Activated T-cell treated with anti-CD3 and anti-CD28 coated beads for 4 hours (primary cell): ENCODE measurements around the gene VWA2.

Source experiments
- DNase-seq: peaks from one replicate; pipeline ENCODE4 v3.0.0-alpha.2; 2020

Gene VWA2

GRCh38 chr10:114278140-114278883 is 39.3 kb downstream of the VWA2 start:
- DNase-seq = no peak

GRCh38 chr10:114278884-114279191 is 39.8 kb downstream of the VWA2 start:
- no peak for DNase-seq

GRCh38 chr10:114279289-114279688 is 40.2 kb downstream of the VWA2 start:
- no peak for DNase-seq

- no peak for DNase-seq
Observed at GRCh38 chr10:114279901-114280644, 41.0 kb downstream of the VWA2 start.

GRCh38 chr10:114281006-114281405 is 42.0 kb downstream of the VWA2 start:
- DNase-seq = no peak

- DNase-seq = no peak
Observed at GRCh38 chr10:114281461-114281860, 42.4 kb downstream of the VWA2 start.

- DNase-seq = no peak
Observed at GRCh38 chr10:114282526-114282925, 43.5 kb downstream of the VWA2 start.

GRCh38 chr10:114283091-114283490 is 44.0 kb downstream of the VWA2 start:
- DNase-seq = no peak

- no peak for DNase-seq
Observed at GRCh38 chr10:114283535-114284234, 44.6 kb downstream of the VWA2 start.

- no peak for DNase-seq
Observed at GRCh38 chr10:114284346-114285071, 45.5 kb downstream of the VWA2 start.

- DNase-seq = no peak
Observed at GRCh38 chr10:114285961-114286441, 46.9 kb downstream of the VWA2 start.

GRCh38 chr10:114286921-114287320 is 47.9 kb downstream of the VWA2 start:
- DNase-seq = no peak

GRCh38 chr10:114288424-114289095 is 49.5 kb downstream of the VWA2 start:
- DNase-seq = no peak

GRCh38 chr10:114289096-114289436 is 50.0 kb downstream of the VWA2 start:
- DNase-seq = no peak

- no peak for DNase-seq
Observed at GRCh38 chr10:114290038-114290437, 51.0 kb downstream of the VWA2 start.

GRCh38 chr10:114291076-114291475 is 52.0 kb downstream of the VWA2 start:
- DNase-seq = no peak

- no peak for DNase-seq
Observed at GRCh38 chr10:114291516-114291915, 52.5 kb downstream of the VWA2 start.

- no peak for DNase-seq
Observed at GRCh38 chr10:114293075-114293474, 54.0 kb downstream of the VWA2 start.

- no peak for DNase-seq
Observed at GRCh38 chr10:114294549-114294948, 55.5 kb downstream of the VWA2 start.

- no peak for DNase-seq
Observed at GRCh38 chr10:114295393-114295792, 56.3 kb downstream of the VWA2 start.

GRCh38 chr10:114297136-114297705 is 58.2 kb downstream of the VWA2 start:
- DNase-seq = no peak

GRCh38 chr10:114300036-114300645 is 61.1 kb downstream of the VWA2 start:
- no peak for DNase-seq
